Measurements from ENCODE around the gene ATXN7L1. TPM values are rescaled to one million over a fixed set of nuclear protein-coding genes. Genes with fewer than 3 reads are reported as not detected.

The ATXN7L1 gene
- total RNA-seq, 1 experiment from 2014 or later = 29.9 TPM

DNA sequence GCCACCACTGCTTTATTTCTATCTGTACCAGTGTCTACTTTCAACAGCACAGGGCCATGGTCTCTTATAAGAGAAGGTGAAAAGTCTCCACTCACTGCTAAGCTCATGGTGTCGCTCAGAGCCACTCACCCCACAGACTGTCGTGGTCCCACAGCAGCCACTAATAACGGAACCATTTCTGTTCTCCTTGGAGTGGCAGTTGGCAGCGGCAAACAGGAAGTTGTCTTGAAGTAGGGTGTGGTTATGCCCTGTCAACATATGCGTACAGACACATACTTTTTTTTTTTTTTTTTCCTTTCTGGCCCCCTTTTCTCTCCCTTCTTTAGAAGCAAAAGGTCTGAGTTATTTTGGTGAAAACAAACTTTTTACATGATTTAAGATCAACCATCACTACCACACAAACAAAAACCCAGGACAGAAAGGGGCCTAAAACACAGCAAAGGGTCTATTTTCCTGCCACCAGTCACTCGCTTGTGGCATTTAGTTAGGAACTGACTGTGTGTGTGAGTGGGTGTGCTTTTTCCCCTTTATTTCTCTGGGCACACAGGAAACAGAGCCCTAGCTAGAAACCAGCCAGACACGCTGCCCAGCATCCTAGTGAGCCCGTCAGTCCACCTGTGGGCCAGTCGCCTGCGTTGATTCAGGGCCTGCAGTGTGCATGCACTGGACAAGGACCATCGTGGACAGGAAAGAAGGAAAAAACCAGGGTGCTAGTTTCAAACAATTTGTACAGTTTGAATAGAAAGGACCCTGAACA is 198.4 kb downstream of the ATXN7L1 start:
- no TSS peak for BruUV-seq (replicated peaks)
- H3K4me3 ChIP-seq (ENCODE audit: low read depth, low read length, poor library complexity, severe bottlenecking) = peak overlapping the region; percentile 39
- H3K27ac ChIP-seq (ENCODE audit: low read depth, low read length, poor library complexity, severe bottlenecking) = peak overlapping the region; percentile 62
- DNase-seq (ENCODE audit: low spot score) = peak; percentile 56
- H3K27me3 ChIP-seq (replicated peaks; ENCODE audit: insufficient read depth, low read depth, low read length, poor library complexity) = no peaks in the 10 kb centered on the region
- H3K9me3 ChIP-seq (ENCODE audit: low read depth, low read length, poor library complexity, severe bottlenecking) = no peaks in the 10 kb centered on the region
- no peaks in the 10 kb centered on the region for H3K36me3 ChIP-seq (ENCODE audit: insufficient read depth, low read length, poor library complexity, severe bottlenecking)
- ChIA-PET POLR2A (ENCODE audit: low non-redundant PET) (no interaction called here), CTCF (no interaction called here)
- H3K4me1 ChIP-seq (ENCODE audit: insufficient read depth, low read length, poor library complexity, severe bottlenecking) = peaks cover 70% of the 10 kb centered on the region
- intact Hi-C loops (cut with micrococcal nuclease; ENCODE audit: unreplicated experiment) = no loop called here
- TF ChIP-seq, protein P1, sequence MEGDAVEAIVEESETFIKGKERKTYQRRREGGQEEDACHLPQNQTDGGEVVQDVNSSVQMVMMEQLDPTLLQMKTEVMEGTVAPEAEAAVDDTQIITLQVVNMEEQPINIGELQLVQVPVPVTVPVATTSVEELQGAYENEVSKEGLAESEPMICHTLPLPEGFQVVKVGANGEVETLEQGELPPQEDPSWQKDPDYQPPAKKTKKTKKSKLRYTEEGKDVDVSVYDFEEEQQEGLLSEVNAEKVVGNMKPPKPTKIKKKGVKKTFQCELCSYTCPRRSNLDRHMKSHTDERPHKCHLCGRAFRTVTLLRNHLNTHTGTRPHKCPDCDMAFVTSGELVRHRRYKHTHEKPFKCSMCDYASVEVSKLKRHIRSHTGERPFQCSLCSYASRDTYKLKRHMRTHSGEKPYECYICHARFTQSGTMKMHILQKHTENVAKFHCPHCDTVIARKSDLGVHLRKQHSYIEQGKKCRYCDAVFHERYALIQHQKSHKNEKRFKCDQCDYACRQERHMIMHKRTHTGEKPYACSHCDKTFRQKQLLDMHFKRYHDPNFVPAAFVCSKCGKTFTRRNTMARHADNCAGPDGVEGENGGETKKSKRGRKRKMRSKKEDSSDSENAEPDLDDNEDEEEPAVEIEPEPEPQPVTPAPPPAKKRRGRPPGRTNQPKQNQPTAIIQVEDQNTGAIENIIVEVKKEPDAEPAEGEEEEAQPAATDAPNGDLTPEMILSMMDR (conservative IDR thresholded peaks at IDR 0.05; ENCODE audit: low read depth, low read length) = no peak
- TF ChIP-seq EZH2 (IDR thresholded peaks at IDR 0.05; ENCODE audit: borderline replicate concordance, low read depth, low read length, poor library complexity, severe bottlenecking) = no peak

DNA sequence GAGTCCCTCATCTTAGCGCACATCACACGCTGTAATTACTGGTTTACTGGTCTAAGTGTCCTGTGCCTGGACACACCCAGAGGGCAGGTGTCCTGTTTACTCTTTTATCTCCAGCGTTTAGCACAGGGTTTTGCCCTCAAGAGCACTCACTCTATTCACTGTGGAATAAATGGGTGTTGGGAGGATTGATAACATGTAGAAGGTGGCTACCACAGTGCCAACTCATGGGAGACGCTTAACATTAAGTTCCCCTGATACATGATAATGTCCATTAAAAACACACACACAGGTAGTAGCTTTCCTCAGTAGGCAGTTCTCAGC is 199.0 kb downstream of the ATXN7L1 start:
- ChIA-PET CTCF (no interaction called here), POLR2A (ENCODE audit: low non-redundant PET) (no interaction called here)
- no peak for DNase-seq (ENCODE audit: low spot score)
- Histone ChIP-seq H3K27me3 (replicated peaks; ENCODE audit: insufficient read depth, low read depth, low read length, poor library complexity) (no peaks in the 10 kb centered on the region), H3K36me3 (ENCODE audit: insufficient read depth, low read length, poor library complexity, severe bottlenecking) (no peaks in the 10 kb centered on the region), H3K27ac (ENCODE audit: low read depth, low read length, poor library complexity, severe bottlenecking) (peak overlapping the region; percentile 62), H3K4me3 (ENCODE audit: low read depth, low read length, poor library complexity, severe bottlenecking) (no peak overlapping the region), H3K9me3 (ENCODE audit: low read depth, low read length, poor library complexity, severe bottlenecking) (no peaks in the 10 kb centered on the region), H3K4me1 (ENCODE audit: insufficient read depth, low read length, poor library complexity, severe bottlenecking) (peaks cover 68% of the 10 kb centered on the region)
- TF ChIP-seq, protein P1 (conservative IDR thresholded peaks at IDR 0.05; ENCODE audit: low read depth, low read length) = no peak
- no peak for TF ChIP-seq EZH2 (IDR thresholded peaks at IDR 0.05; ENCODE audit: borderline replicate concordance, low read depth, low read length, poor library complexity, severe bottlenecking)
- intact Hi-C loops (cut with micrococcal nuclease; ENCODE audit: unreplicated experiment) = no loop called here
- BruUV-seq (replicated peaks) = TSS peak; percentile 7

DNA sequence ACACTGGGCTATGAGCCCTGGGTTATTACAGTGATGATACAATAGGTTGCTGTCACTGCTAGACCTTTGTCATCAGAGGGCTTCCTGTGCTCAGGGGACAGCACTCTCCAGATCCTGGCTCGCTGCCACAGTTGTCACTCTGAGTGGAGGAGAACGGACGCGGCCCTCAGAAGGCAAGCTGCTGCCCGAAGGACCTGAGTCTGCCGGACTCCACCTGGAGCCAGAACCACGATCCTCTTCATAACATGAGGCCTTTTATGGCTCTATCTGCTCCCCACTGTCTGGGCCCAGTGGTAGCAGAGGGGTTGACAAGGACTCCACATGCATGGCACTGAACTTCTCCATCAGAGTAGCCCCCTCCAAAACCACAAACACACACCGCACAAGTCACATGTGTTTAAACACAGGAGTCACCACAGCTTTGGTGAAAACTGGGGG is 200.4 kb downstream of the ATXN7L1 start:
- Histone ChIP-seq H3K27me3 (replicated peaks; ENCODE audit: insufficient read depth, low read depth, low read length, poor library complexity) (no peaks in the 10 kb centered on the region), H3K4me3 (ENCODE audit: low read depth, low read length, poor library complexity, severe bottlenecking) (no peak overlapping the region), H3K36me3 (ENCODE audit: insufficient read depth, low read length, poor library complexity, severe bottlenecking) (no peaks in the 10 kb centered on the region), H3K27ac (ENCODE audit: low read depth, low read length, poor library complexity, severe bottlenecking) (no peak overlapping the region), H3K9me3 (ENCODE audit: low read depth, low read length, poor library complexity, severe bottlenecking) (no peaks in the 10 kb centered on the region), H3K4me1 (ENCODE audit: insufficient read depth, low read length, poor library complexity, severe bottlenecking) (peaks cover 66% of the 10 kb centered on the region)
- POLR2A ChIA-PET (ENCODE audit: low non-redundant PET) = no interaction called here
- CTCF ChIA-PET = no interaction called here
- DNase-seq (ENCODE audit: low spot score) = no peak
- BruUV-seq (replicated peaks) = no TSS peak
- intact Hi-C loops (cut with micrococcal nuclease; ENCODE audit: unreplicated experiment) = no loop called here
- TF ChIP-seq EZH2 (IDR thresholded peaks at IDR 0.05; ENCODE audit: borderline replicate concordance, low read depth, low read length, poor library complexity, severe bottlenecking) = no peak
- TF ChIP-seq, protein P1 (conservative IDR thresholded peaks at IDR 0.05; ENCODE audit: low read depth, low read length) = no peak
